ENCODE measurements around the gene MFAP3L. TPM values are rescaled to one million over a fixed set of nuclear protein-coding genes. Genes with fewer than 3 reads are reported as not detected.

Gene MFAP3L
- total RNA-seq, 4 donors from 2014 or later: 1.7 to 2.2 (median 1.7) TPM

- H3K36me3 ChIP-seq: no peaks in the 10 kb centered on the region
- TF ChIP-seq POLR2A (IDR thresholded peaks at IDR 0.05) (no peak), CTCF (IDR thresholded peaks at IDR 0.05) (no peak)
- DNase-seq: no peak
- no peaks in the 10 kb centered on the region for H3K27me3 ChIP-seq
- no peak overlapping the region for H3K4me3 ChIP-seq
- no peaks in the 10 kb centered on the region for H3K9me3 ChIP-seq
- H3K27ac ChIP-seq: no peak overlapping the region
- H3K4me1 ChIP-seq: no peaks in the 10 kb centered on the region
These were observed 16.9 kb downstream of the MFAP3L start for GRCh38 chr4:170009291-170009690.

- no peak overlapping the region for H3K27ac ChIP-seq
- H3K27me3 ChIP-seq: no peaks in the 10 kb centered on the region
- H3K36me3 ChIP-seq: no peaks in the 10 kb centered on the region
- H3K4me3 ChIP-seq: no peak overlapping the region
- no peaks in the 10 kb centered on the region for H3K4me1 ChIP-seq
- no peak for DNase-seq
- TF ChIP-seq CTCF (IDR thresholded peaks at IDR 0.05) (no peak), POLR2A (IDR thresholded peaks at IDR 0.05) (no peak)
- no peaks in the 10 kb centered on the region for H3K9me3 ChIP-seq
These were observed 17.4 kb downstream of the MFAP3L start for GRCh38 chr4:170008801-170009200.

GRCh38 chr4:170008371-170008770, 17.8 kb downstream of the MFAP3L start:
- no peaks in the 10 kb centered on the region for H3K4me1 ChIP-seq
- no peaks in the 10 kb centered on the region for H3K9me3 ChIP-seq
- H3K4me3 ChIP-seq: no peak overlapping the region
- no peak overlapping the region for H3K27ac ChIP-seq
- H3K27me3 ChIP-seq: no peaks in the 10 kb centered on the region
- TF ChIP-seq POLR2A (IDR thresholded peaks at IDR 0.05) (no peak), CTCF (IDR thresholded peaks at IDR 0.05) (no peak)
- no peaks in the 10 kb centered on the region for H3K36me3 ChIP-seq
- DNase-seq: no peak

- no peak for DNase-seq
- no peaks in the 10 kb centered on the region for H3K27me3 ChIP-seq
- H3K4me1 ChIP-seq: no peaks in the 10 kb centered on the region
- H3K4me3 ChIP-seq: no peak overlapping the region
- H3K9me3 ChIP-seq: no peaks in the 10 kb centered on the region
- TF ChIP-seq POLR2A (IDR thresholded peaks at IDR 0.05): no peak
- TF ChIP-seq CTCF (IDR thresholded peaks at IDR 0.05): no peak
- no peaks in the 10 kb centered on the region for H3K36me3 ChIP-seq
- H3K27ac ChIP-seq: no peak overlapping the region
These were observed 19.1 kb downstream of the MFAP3L start for GRCh38 chr4:170007113-170007512.

- H3K36me3 ChIP-seq: no peaks in the 10 kb centered on the region
- H3K27ac ChIP-seq: no peak overlapping the region
- H3K9me3 ChIP-seq: no peaks in the 10 kb centered on the region
- H3K4me1 ChIP-seq: no peaks in the 10 kb centered on the region
- H3K27me3 ChIP-seq: no peaks in the 10 kb centered on the region
- DNase-seq: no peak
- no peak overlapping the region for H3K4me3 ChIP-seq
- TF ChIP-seq POLR2A (IDR thresholded peaks at IDR 0.05) (no peak), CTCF (IDR thresholded peaks at IDR 0.05) (no peak)
These were observed 20.7 kb downstream of the MFAP3L start for GRCh38 chr4:170005472-170005871.

- no peak for DNase-seq
- Histone ChIP-seq H3K4me1 (no peaks in the 10 kb centered on the region), H3K27me3 (no peaks in the 10 kb centered on the region), H3K4me3 (no peak overlapping the region), H3K9me3 (no peaks in the 10 kb centered on the region), H3K27ac (no peak overlapping the region), H3K36me3 (no peaks in the 10 kb centered on the region)
- TF ChIP-seq POLR2A (IDR thresholded peaks at IDR 0.05) (no peak), CTCF (IDR thresholded peaks at IDR 0.05) (no peak)
These were observed 21.4 kb downstream of the MFAP3L start for GRCh38 chr4:170004651-170005295.

Data from Peyer's patch (tissue), 4 donors.